UCSD-AML1 (cell line): ENCODE results near the gene DQX1.
A peak's percentile ranks its signal among the peaks of the same experiment; 100 is the strongest.

ENCODE experiments used
- DNase-seq: peaks from one replicate; lab custom pipeline; 2025; ENCODE audit not compliant: unreplicated experiment; lab: John Stamatoyannopoulos, UW

The DQX1 gene

GRCh38 chr2:74534411-74534810, 8.4 kb upstream of the DQX1 start:
- DNase-seq, result no peak

GRCh38 chr2:74533464-74533863, 7.4 kb upstream of the DQX1 start:
- no peak for DNase-seq

GRCh38 chr2:74532222-74532621, 6.2 kb upstream of the DQX1 start:
- DNase-seq, result no peak

GRCh38 chr2:74531666-74532065, 5.6 kb upstream of the DQX1 start:
- no peak for DNase-seq

- DNase-seq, result peak; percentile 68
Observed at GRCh38 chr2:74530239-74531187, 4.5 kb upstream of the DQX1 start.

GRCh38 chr2:74529357-74530238, 3.6 kb upstream of the DQX1 start, which contains the start of the genes AUP1 and HTRA2:
Gene AUP1, minus strand, starts transcription at chr2:74529706. Its CDS starts 77 bp downstream, at chr2:74529629.
Gene HTRA2, plus strand, starts transcription at chr2:74529933. Its CDS starts 74 bp downstream, at chr2:74530007.
- DNase-seq, result peak; percentile 99

- DNase-seq, result no peak
Observed at GRCh38 chr2:74528600-74529356, 2.7 kb upstream of the DQX1 start.

- DNase-seq, result no peak
Observed at GRCh38 chr2:74527741-74528140, 1.7 kb upstream of the DQX1 start.

- DNase-seq, result no peak
Observed at GRCh38 chr2:74526649-74527230, 709 bp upstream of the DQX1 start.

GRCh38 chr2:74524955-74525716, 895 bp downstream of the DQX1 start:
- DNase-seq, result no peak

- DNase-seq, result no peak
Observed at GRCh38 chr2:74524005-74524404, 2.0 kb downstream of the DQX1 start.

- no peak for DNase-seq
Observed at GRCh38 chr2:74522516-74522915, 3.5 kb downstream of the DQX1 start.

GRCh38 chr2:74516650-74517049, 9.4 kb downstream of the DQX1 start:
- no peak for DNase-seq

- DNase-seq, result no peak
Observed at GRCh38 chr2:74515981-74516633, 9.9 kb downstream of the DQX1 start.

GRCh38 chr2:74515271-74515980, 10.6 kb downstream of the DQX1 start:
- DNase-seq, result no peak

- DNase-seq, result no peak
Observed at GRCh38 chr2:74514368-74515270, 11.4 kb downstream of the DQX1 start, which contains the start of gene TLX2. Gene TLX2, plus strand, starts transcription at chr2:74514450. Its CDS starts 357 bp downstream, at chr2:74514807.

- DNase-seq, result no peak
Observed at GRCh38 chr2:74513605-74514367, 12.2 kb downstream of the DQX1 start.
